Activated naive CD4-positive, alpha-beta T cell treated with anti-CD3 and anti-CD28 coated beads for 36 hours (primary cell): Measurements from ENCODE around the gene MECR. TPM values are rescaled to one million over a fixed set of nuclear protein-coding genes. Genes with fewer than 3 reads are reported as not detected.

ENCODE experiments used
- CTCF ChIA-PET: fragments of 350-600 bp; sonication (Branson Sonifier 250); formaldehyde crosslinking; loops from one replicate; lab custom pipeline; 2021; ENCODE audit warnings: antibody characterized with exemption; lab: Charles Lee
- DNase-seq: peaks from one replicate; pipeline ENCODE4 v3.0.0-alpha.2; 2020
- H3K27ac Mint-ChIP-seq: one replicate; pipeline ENCODE4 v1.8.0; 2021; ENCODE audit warnings: mild to moderate bottlenecking, mixed read lengths
- H3K27me3 Mint-ChIP-seq: one replicate; pipeline ENCODE4 v1.8.0; 2021; ENCODE audit warnings: low read depth, mixed read lengths
- H3K36me3 Mint-ChIP-seq: one replicate; pipeline ENCODE4 v1.8.0; 2021; ENCODE audit warnings: low read depth, mixed read lengths
- H3K4me1 Mint-ChIP-seq: one replicate; pipeline ENCODE4 v1.8.0; 2021; ENCODE audit warnings: low read depth, mixed read lengths
- H3K4me3 Mint-ChIP-seq: one replicate; pipeline ENCODE4 v1.8.0; 2021; ENCODE audit warnings: mild to moderate bottlenecking, moderate library complexity, mixed read lengths
- H3K9me3 Mint-ChIP-seq: one replicate; pipeline ENCODE4 v1.8.0; 2021; ENCODE audit warnings: mixed read lengths
- intact Hi-C: fragments of 100-400 bp; cut with micrococcal nuclease; formaldehyde crosslinking; loops from one replicate; pipeline ENCODE4 v1.15.1; 2023
- total RNA-seq, 2 experiments: library from RNA; stranded (reverse); gene quantifications; one replicate each; pipeline ENCODE4 v1.2.3, GENCODE V29; 2021

MECR gene
- total RNA-seq, 2 experiments from 2014 or later: 35.7 to 36.3 TPM

DNA sequence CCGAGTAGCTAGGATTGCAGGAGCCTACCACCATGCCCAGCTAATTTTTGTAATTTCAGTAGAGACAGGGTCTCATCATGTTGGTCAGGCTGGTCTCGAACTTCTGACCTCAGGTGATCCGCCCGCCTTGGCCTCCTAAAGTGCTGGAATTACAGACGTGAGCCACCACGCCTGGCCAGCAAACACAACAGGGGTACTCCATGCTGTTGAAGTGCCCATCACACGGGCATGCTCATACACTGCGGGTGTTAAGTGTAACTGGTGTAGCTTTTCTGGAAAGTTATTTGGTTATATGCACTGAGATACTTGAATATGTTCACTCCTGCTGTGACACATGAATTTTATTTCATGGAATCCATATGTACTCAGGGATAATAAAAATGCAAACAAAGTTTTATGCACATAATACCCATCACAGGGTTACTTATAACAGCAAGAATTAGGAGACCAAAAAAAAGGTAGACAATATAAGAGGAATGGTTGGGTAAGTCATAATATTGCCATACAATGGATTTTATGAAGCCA is 58.3 kb downstream of the MECR start:
- no peak overlapping the region for H3K27ac Mint-ChIP-seq
- no peaks in the 10 kb centered on the region for H3K9me3 Mint-ChIP-seq
- H3K4me1 Mint-ChIP-seq: peaks cover 60% of the 10 kb centered on the region
- no peak for DNase-seq
- H3K27me3 Mint-ChIP-seq: no peaks in the 10 kb centered on the region
- CTCF ChIA-PET: no interaction called here
- intact Hi-C loops: no loop called here
- no peak overlapping the region for H3K4me3 Mint-ChIP-seq
- peaks cover 40% of the 10 kb centered on the region for H3K36me3 Mint-ChIP-seq

GRCh38 chr1:29171521-29171920 is 59.2 kb downstream of the MECR start:
- Mint-ChIP-seq H3K4me3 (no peak overlapping the region), H3K4me1 (peaks cover 58% of the 10 kb centered on the region), H3K9me3 (no peaks in the 10 kb centered on the region), H3K27me3 (no peaks in the 10 kb centered on the region), H3K27ac (no peak overlapping the region), H3K36me3 (peaks cover 38% of the 10 kb centered on the region)
- CTCF ChIA-PET: interaction anchor here (2.0 kb wide), 1 partner anchor 26 kb away, joined by 6 read pairs; no protein-coding TSS in a partner anchor
- no peak for DNase-seq
- intact Hi-C loops: no loop called here

DNA sequence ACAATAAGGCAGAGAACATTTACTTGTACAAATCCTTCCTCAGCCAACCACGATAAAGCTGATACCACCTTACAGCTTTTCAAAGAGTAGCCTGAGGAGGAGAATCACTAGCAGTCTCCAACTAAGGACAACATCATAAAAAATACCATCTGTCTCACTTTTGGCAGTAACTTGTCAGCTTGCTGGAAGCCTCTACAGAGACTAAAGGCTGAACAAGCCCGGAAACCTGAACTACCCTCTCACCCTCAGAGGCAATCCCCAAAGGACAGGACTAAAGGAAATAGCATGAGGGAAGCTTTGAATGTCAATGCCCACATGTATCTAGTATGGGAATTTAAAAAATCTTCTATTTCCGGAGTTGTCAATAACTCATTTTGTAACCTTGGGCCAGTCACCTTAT is 59.6 kb downstream of the MECR start:
- peaks cover 56% of the 10 kb centered on the region for H3K4me1 Mint-ChIP-seq
- peaks cover 38% of the 10 kb centered on the region for H3K36me3 Mint-ChIP-seq
- no peak overlapping the region for H3K4me3 Mint-ChIP-seq

GRCh38 chr1:29169976-29170375 is 60.8 kb downstream of the MECR start:
- H3K4me3 Mint-ChIP-seq: no peak overlapping the region
- intact Hi-C loops: no loop called here
- peaks cover 61% of the 10 kb centered on the region for H3K4me1 Mint-ChIP-seq
- no peak overlapping the region for H3K27ac Mint-ChIP-seq
- CTCF ChIA-PET: interaction anchor here (1.2 to 2.0 kb wide), 2 partner anchors 27 to 34 kb away, joined by 4 to 6 read pairs; no protein-coding TSS in a partner anchor
- H3K27me3 Mint-ChIP-seq: no peaks in the 10 kb centered on the region
- no peak for DNase-seq
- no peaks in the 10 kb centered on the region for H3K9me3 Mint-ChIP-seq
- H3K36me3 Mint-ChIP-seq: peaks cover 45% of the 10 kb centered on the region

More for the DNA sequence above, 59.6 kb downstream of the MECR start:
- Mint-ChIP-seq H3K9me3 (no peaks in the 10 kb centered on the region), H3K27ac (no peak overlapping the region), H3K27me3 (no peaks in the 10 kb centered on the region)
- no peak for DNase-seq
- CTCF ChIA-PET: interaction anchor here (1.2 to 2.0 kb wide), 2 partner anchors 26 to 32 kb away, joined by 4 to 6 read pairs; no protein-coding TSS in a partner anchor
- intact Hi-C loops: no loop called here

- Mint-ChIP-seq H3K9me3 (no peaks in the 10 kb centered on the region), H3K4me3 (no peak overlapping the region), H3K36me3 (peaks cover 52% of the 10 kb centered on the region), H3K27me3 (no peaks in the 10 kb centered on the region), H3K4me1 (peaks cover 71% of the 10 kb centered on the region), H3K27ac (no peak overlapping the region)
- CTCF ChIA-PET: interaction anchor here (0.6 to 1.6 kb wide), 2 partner anchors 8 to 14 kb away, joined by 3 to 4 read pairs; partner anchors contain the start of gene SRSF4
- intact Hi-C loops: no loop called here
- no peak for DNase-seq
Measured at GRCh38 chr1:29167904-29168303, 62.8 kb downstream of the MECR start.

DNA sequence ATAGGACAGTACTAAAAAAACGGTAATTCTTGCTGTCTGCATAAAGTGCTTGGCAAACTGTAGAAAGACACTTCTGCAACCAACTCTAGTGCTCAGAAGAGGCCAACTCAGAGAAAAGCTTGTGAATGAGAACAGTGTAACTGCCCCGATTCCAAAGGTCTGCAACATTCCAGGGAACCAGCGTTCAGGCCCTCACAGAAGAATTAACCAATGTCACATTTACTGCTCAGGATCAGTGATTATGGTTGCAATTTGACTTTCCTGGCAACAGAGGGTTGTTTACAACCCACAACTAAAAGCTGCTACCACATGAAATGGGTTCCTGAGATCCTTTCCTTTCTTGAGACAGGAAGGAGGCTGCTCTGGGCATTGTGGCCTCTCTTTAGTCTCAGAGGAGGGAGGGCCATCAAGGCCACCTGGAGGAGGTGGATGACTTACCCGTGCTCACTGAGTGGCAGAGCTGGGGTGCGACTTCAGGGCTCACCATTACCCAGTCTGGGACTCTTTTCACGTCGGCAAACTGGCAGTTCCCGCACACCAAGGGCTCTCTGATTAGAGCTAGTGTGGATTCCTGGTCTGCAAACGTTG is 64.3 kb downstream of the MECR start:
- H3K9me3 Mint-ChIP-seq: no peaks in the 10 kb centered on the region
- CTCF ChIA-PET: interaction anchor here (1.2 to 1.6 kb wide), 3 partner anchors 16 to 289 kb away, joined by 3 read pairs; partner anchors contain the start of gene SRSF4
- peaks cover 47% of the 10 kb centered on the region for H3K36me3 Mint-ChIP-seq
- H3K4me1 Mint-ChIP-seq: peaks cover 63% of the 10 kb centered on the region
- H3K27ac Mint-ChIP-seq: no peak overlapping the region
- DNase-seq: no peak
- no peaks in the 10 kb centered on the region for H3K27me3 Mint-ChIP-seq
- no peak overlapping the region for H3K4me3 Mint-ChIP-seq
- intact Hi-C loops: no loop called here

GRCh38 chr1:29164588-29164987 is 66.1 kb downstream of the MECR start:
- no peak for DNase-seq
- CTCF ChIA-PET: interaction anchor here (1.2 kb wide), 1 partner anchor 9 kb away, joined by 5 read pairs; no protein-coding TSS in a partner anchor
- peaks cover 49% of the 10 kb centered on the region for H3K36me3 Mint-ChIP-seq
- intact Hi-C loops: no loop called here
- H3K27ac Mint-ChIP-seq: no peak overlapping the region
- H3K27me3 Mint-ChIP-seq: no peaks in the 10 kb centered on the region
- peaks cover 46% of the 10 kb centered on the region for H3K4me1 Mint-ChIP-seq
- H3K9me3 Mint-ChIP-seq: no peaks in the 10 kb centered on the region
- H3K4me3 Mint-ChIP-seq: no peak overlapping the region

DNA sequence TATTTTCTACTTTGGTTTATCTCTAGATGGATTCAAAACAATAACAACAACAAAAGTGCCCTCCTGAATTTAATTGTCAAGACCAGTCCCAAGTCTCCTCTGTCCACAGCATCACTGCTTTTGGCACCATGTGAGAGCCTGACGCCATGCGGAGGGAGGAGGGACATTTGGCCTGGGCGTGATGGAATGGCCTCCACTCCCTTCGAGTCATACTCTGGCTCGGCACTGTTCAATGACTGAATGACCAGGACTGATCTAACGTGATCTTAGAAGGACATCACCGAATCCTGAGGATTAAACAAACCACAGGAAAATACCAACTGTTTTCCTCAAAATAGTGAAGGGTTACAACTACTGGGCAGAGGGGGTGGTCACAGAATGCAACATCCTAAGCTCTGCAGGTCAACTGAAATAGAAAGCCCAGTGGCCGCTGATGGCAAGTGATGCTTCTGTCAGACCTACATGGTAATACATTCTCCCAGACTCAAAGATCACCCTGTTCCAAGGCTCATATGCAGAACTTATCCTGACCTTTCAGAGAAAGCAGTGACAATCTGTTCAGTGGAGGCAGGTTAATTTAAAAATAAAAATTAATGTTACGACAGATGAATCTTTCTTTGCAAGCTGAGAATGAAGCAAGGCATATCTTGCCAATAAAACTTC is 68.1 kb downstream of the MECR start:
- Mint-ChIP-seq H3K9me3 (no peaks in the 10 kb centered on the region), H3K36me3 (peaks cover 54% of the 10 kb centered on the region)
- CTCF ChIA-PET: interaction anchor here (0.6 kb wide), 1 partner anchor 9 kb away, joined by 3 read pairs; no protein-coding TSS in a partner anchor

DNA sequence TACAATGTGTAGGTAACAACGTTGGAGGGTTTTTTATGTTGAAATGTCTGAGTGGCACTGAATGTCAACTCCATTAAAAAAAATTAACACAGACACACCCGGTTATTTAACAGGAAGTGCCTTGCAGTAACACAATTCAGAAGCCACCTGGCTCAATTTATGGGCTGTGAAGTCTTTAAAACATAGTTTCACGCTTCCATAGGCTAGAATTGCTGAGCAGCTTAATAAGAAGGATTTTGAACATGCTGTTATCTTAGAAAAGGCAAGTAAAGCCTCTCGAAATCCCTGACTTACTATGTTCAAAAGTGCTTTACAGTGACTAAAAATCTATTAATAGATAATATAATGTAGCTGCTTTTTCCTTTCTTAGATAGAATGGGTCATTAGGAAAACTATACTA is 68.7 kb downstream of the MECR start:
- Mint-ChIP-seq H3K27ac (no peak overlapping the region), H3K4me3 (no peak overlapping the region), H3K9me3 (no peaks in the 10 kb centered on the region), H3K4me1 (peaks cover 32% of the 10 kb centered on the region), H3K36me3 (peaks cover 55% of the 10 kb centered on the region), H3K27me3 (no peaks in the 10 kb centered on the region)
- CTCF ChIA-PET: interaction anchor here (0.6 kb wide), 1 partner anchor 8 kb away, joined by 3 read pairs; no protein-coding TSS in a partner anchor
- DNase-seq: no peak
- intact Hi-C loops: no loop called here

More for the DNA sequence above, 68.1 kb downstream of the MECR start:
- no peak overlapping the region for H3K27ac Mint-ChIP-seq
- no peaks in the 10 kb centered on the region for H3K27me3 Mint-ChIP-seq
- H3K4me3 Mint-ChIP-seq: no peak overlapping the region
- no peak for DNase-seq
- H3K4me1 Mint-ChIP-seq: peaks cover 33% of the 10 kb centered on the region
- intact Hi-C loops: no loop called here

GRCh38 chr1:29159773-29160172 is 71.0 kb downstream of the MECR start:
- Mint-ChIP-seq H3K36me3 (peaks cover 46% of the 10 kb centered on the region), H3K4me3 (no peak overlapping the region), H3K27me3 (no peaks in the 10 kb centered on the region), H3K27ac (no peak overlapping the region), H3K4me1 (peaks cover 17% of the 10 kb centered on the region), H3K9me3 (no peaks in the 10 kb centered on the region)
- no peak for DNase-seq
- CTCF ChIA-PET: interaction anchor here (0.6 to 0.7 kb wide), 2 partner anchors 523 to 689 kb away, joined by 3 to 4 read pairs; no protein-coding TSS in a partner anchor
- intact Hi-C loops: no loop called here

GRCh38 chr1:29157269-29157601 is 73.5 kb downstream of the MECR start:
- DNase-seq: no peak
- Mint-ChIP-seq H3K4me1 (no peaks in the 10 kb centered on the region), H3K27me3 (no peaks in the 10 kb centered on the region), H3K9me3 (no peaks in the 10 kb centered on the region), H3K4me3 (no peak overlapping the region), H3K27ac (no peak overlapping the region), H3K36me3 (peaks cover 51% of the 10 kb centered on the region)
- CTCF ChIA-PET: interaction anchor here (1.8 kb wide), 1 partner anchor 35 kb away, joined by 4 read pairs; no protein-coding TSS in a partner anchor
- intact Hi-C loops: no loop called here

DNA sequence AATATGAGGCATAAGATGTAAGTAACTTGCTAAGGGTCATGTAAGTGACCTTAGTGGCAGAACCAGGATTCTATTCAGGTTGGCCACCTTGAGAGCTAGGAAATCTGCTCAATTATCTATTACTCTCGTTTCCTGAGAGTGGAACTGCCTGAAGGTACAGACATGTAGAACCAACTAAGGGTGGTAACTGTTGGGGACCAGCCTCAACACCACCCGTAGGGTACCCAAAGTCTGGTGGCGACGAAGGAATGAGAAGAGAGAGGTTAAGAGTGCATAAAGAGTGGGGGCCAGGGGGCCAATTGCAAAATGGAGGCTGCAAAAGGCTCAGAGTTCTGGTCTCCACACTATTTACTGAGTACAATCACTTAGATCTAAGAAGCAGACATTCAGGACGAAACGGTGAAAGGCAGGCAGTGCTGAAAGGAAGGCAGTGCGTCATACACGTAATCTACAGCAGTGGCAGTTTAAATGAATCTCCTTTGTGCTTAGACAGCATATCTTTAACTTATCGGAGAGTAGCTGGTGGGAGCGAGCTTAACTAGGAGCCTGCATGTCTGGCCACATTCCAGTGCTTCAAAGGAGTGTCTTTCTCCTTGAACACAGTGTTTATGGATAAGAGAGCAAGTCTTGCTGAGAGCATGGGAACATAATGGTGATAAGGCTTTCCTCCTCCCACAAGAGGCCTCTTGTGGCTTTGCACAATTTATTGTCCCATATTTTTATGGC is 74.0 kb downstream of the MECR start:
- Mint-ChIP-seq H3K27ac (no peak overlapping the region), H3K27me3 (no peaks in the 10 kb centered on the region), H3K4me1 (no peaks in the 10 kb centered on the region), H3K4me3 (no peak overlapping the region), H3K36me3 (peaks cover 56% of the 10 kb centered on the region), H3K9me3 (no peaks in the 10 kb centered on the region)
- intact Hi-C loops: no loop called here
- CTCF ChIA-PET: interaction anchor here (1.8 kb wide), 1 partner anchor 35 kb away, joined by 4 read pairs; no protein-coding TSS in a partner anchor
- no peak for DNase-seq
